GM18507 (cell line): Measurements from ENCODE around the gene NTN4.
"Not testable (repeated sequence)": the region's sequence is repeated elsewhere in the genome, so short reads cannot be mapped to it uniquely, and the experiment has no call there.

Source experiments
- DNase-seq: peaks from one replicate; pipeline ENCODE4 v3.0.0; 2011; ENCODE audit warnings: low read depth; ENCODE audit not compliant: insufficient read length; ENCODE audit errors: extremely low spot score
- FAIRE-seq: peaks from 2 replicates; lab custom pipeline; 2011; peaks lifted over from hg19 to GRCh38; lab: Jason Lieb, UNC

Gene NTN4

GRCh38 chr12:95760371-95760770 lies 30.2 kb downstream of the NTN4 start:
- FAIRE-seq, result no peak

GRCh38 chr12:95759718-95760117 lies 30.8 kb downstream of the NTN4 start:
- DNase-seq (no peak), FAIRE-seq (no peak)

More at GRCh38 chr12:95760371-95760770, 30.2 kb downstream of the NTN4 start:
- no peak for DNase-seq

DNA sequence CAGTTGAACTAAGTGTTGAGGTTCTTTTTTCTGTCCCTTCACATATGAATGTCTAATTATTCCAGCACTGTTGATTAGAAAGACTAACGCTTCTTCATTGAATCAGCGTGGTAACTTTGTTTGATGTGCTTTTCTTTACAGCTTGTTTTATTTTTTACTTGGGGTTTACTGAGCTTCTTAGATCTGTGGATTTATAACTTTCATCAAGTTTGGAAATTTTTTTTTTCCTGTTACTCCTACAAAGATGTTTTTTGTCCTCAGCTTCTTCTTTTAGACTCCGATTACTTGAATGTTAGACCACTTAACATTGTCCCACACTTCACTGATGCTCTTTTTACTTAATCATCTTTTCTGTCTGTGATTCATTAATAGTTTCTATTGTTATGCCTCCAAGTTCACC lies 31.5 kb downstream of the NTN4 start:
- FAIRE-seq (no peak), DNase-seq (no peak)

- no peak for DNase-seq
- FAIRE-seq, result no peak
Observed at GRCh38 chr12:95756362-95756761, 34.2 kb downstream of the NTN4 start.

GRCh38 chr12:95755261-95755865 lies 35.2 kb downstream of the NTN4 start:
- FAIRE-seq, result no peak
- no peak for DNase-seq

DNA sequence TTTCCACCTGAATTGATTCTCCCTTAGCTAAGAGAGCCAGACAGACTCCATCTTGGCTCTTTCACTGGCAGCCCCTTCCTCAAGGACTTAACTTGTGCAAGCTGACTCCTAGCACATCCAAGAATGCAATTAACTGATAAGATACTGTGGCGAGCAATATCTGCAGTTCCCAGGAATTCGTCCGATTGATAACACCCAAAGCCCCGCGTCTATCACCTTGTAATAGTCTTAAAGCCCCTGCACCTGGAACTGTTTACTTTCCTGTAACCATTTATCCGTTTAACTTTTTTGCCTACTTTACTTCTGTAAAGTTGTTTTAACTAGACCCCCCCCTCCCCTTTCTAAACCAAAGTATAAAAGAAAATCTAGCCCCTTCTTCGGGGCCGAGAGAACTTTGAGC lies 44.5 kb downstream of the NTN4 start:
- not testable (repeated sequence) for FAIRE-seq, DNase-seq

- no peak for FAIRE-seq
- DNase-seq, result no peak
Observed at GRCh38 chr12:95742586-95742985, 48.0 kb downstream of the NTN4 start.

DNA sequence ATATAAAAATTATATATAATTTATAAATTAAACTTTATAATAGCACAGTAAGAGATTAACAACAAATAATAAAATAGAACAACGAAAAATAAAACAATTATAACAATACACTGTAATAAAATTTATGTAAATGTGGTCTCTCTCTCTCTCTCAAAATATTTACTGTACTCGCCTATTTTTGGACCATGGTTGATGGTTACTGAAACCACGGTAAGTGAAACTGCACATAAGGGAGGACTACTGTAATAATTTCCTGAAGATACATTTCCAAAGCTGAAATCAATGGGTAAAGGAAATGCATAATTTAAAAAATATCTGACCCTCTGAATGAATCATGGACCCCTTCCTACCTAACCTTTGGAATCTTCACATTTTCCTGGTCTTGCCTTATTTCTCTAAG lies 48.9 kb downstream of the NTN4 start:
- FAIRE-seq (no peak), DNase-seq (no peak)

GRCh38 chr12:95740751-95741150 lies 49.8 kb downstream of the NTN4 start:
- DNase-seq (no peak), FAIRE-seq (no peak)

GRCh38 chr12:95739561-95740313 lies 50.8 kb downstream of the NTN4 start:
- no peak for DNase-seq
- no peak for FAIRE-seq

GRCh38 chr12:95738024-95738611 lies 52.4 kb downstream of the NTN4 start:
- FAIRE-seq, result no peak
- DNase-seq, result no peak

- FAIRE-seq (no peak), DNase-seq (no peak)
Observed at GRCh38 chr12:95736631-95737030, 53.9 kb downstream of the NTN4 start.

GRCh38 chr12:95735728-95736127 lies 54.8 kb downstream of the NTN4 start:
- not testable (repeated sequence) for FAIRE-seq

GRCh38 chr12:95733141-95733825 lies 57.3 kb downstream of the NTN4 start:
- FAIRE-seq (no peak), DNase-seq (no peak)

More at GRCh38 chr12:95735728-95736127, 54.8 kb downstream of the NTN4 start:
- not testable (repeated sequence) for DNase-seq

DNA sequence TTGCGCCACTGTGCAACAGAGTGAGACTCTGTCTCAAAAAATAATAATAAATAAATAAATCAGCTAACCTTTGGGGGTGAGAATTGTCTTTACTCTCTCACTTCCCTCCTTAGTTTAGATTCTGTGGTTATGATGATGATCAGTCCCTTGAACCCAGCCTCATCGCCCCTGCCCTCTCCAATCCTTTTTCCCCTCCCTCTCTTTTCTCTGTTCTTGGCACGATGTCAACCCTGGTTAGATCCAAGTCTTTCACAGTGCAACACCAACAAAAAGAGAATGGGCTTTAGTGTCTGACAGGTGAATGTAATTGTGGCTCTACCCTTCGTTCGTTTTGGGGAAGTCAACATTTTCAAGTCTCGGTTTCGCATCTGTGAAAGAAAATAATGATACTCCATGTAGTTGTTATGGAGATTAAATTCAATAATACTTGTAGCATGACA lies 59.0 kb downstream of the NTN4 start:
- FAIRE-seq, result peak; percentile 69

GRCh38 chr12:95730457-95730856 lies 60.1 kb downstream of the NTN4 start:
- FAIRE-seq (no peak), DNase-seq (no peak)

More for the DNA sequence above, 59.0 kb downstream of the NTN4 start:
- no peak for DNase-seq

- DNase-seq (no peak), FAIRE-seq (no peak)
Observed at GRCh38 chr12:95726903-95727302, 63.7 kb downstream of the NTN4 start.

DNA sequence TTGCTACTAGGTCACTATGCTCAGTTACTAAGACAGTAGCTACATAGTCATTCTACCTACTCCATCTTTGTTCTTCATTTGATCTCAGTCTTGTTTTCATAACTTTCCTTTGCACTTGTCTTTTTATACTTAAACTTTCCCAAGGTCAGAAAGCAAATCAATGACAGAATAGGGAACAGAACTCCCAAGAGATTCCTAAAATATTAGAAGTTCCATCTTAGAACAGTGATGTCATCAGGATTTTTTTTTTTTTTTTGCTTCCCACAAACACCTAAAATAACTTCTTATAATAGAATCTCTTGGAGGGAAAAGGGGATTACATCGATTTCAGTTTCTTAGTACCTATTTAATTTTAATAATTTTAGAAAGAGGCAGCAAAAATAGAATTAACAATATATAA lies 65.8 kb downstream of the NTN4 start:
- DNase-seq, result no peak
- no peak for FAIRE-seq

- FAIRE-seq (no peak), DNase-seq (no peak)
Observed at GRCh38 chr12:95723693-95724384, 66.7 kb downstream of the NTN4 start.

DNA sequence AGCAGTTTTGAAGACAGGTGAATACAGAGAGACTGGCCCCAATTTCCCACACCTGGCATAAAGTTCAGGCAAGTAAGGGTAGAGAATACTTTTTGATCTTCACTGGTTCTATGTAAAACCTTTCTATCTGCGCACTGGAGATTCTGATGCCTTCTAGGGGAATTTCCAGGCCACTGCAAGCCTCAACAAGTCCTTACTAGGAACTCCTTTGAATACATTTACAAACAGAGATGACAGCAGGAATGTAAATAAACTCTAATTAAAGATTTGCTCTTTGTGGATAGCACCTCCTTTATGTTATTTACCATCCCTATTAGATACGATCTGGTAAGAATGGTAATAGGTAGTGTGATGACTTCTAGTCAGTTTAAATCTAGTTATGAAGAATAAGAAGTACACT lies 69.2 kb downstream of the NTN4 start:
- DNase-seq (no peak), FAIRE-seq (peak; percentile 61)
